GM21619 (cell line): ENCODE data around the gene DDI1.
A peak's percentile ranks its signal among the peaks of the same experiment; 100 is the strongest.

Experiments
- ATAC-seq: cut with Tn5 transposase; IDR thresholded peaks from one replicate; pipeline ENCODE4 v1.9.1; 2021; ENCODE audit not compliant: unreplicated experiment

Gene DDI1

DNA sequence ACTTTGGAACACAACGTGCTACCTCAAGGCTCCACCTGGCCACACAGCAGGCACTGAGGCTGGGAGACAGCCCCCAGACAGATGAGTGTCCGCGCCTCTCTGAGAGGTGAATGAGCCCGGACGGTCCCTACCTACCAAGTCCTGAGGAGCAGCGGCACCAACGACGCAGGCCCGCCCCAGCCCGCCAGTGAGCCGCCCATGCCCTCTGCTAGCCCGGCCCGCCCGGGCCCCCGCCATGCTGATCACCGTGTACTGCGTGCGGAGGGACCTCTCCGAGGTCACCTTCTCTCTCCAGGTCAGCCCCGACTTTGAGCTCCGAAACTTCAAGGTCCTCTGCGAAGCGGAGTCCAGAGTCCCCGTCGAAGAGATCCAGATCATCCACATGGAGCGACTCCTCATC is at the start of gene DDI1:
Gene DDI1 (plus strand): TSS at position 53 of the 400 bp plus-strand sequence. CDS start 183 bp downstream, at position 236.
- no peak for ATAC-seq

- no peak for ATAC-seq
These were observed 48.5 kb upstream of the DDI1 start for GRCh38 chr11:103987629-103988594.

GRCh38 chr11:103988595-103988969 is 47.9 kb upstream of the DDI1 start:
- no peak for ATAC-seq

DNA sequence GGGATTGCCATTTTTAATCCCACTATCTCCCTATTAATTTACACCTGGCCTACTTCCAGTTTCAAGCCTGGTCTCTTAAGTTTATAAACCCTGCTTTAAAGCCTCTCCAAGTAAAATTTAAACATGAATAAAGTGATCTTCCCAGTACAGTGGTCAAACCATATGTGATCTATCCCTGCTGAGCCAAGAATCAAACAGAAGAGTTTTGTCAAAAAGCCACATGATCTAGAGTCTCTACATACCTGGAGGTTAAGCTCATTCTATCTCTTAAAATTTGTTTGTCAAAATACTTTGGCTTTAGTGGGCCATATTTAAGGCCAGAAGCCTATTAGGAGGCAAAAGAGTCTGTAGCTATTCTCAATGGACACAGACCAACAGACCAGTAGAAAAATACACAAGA is 42.9 kb upstream of the DDI1 start:
- no peak for ATAC-seq

DNA sequence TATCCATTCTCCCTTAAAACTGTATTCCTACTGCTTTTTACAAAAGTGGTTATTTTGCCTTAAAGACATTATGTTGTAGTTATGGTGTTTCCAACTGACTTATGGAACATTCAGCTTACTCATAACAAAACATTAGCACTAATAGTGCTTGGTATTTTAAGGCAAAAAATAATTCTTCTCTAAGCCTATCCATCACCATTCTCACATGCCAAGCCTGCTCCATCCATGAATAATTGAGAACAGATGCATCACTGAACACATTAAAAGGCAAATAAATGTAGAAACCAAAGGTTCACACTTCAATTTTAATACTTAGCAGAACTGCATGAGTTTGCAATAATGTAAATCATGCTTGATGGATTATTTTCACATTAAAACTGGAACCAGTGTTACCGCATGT is 42.3 kb upstream of the DDI1 start:
- no peak for ATAC-seq

GRCh38 chr11:103994518-103994917 is 41.9 kb upstream of the DDI1 start:
- no peak for ATAC-seq

- ATAC-seq: no peak
These were observed 40.5 kb upstream of the DDI1 start for GRCh38 chr11:103995896-103996295.

DNA sequence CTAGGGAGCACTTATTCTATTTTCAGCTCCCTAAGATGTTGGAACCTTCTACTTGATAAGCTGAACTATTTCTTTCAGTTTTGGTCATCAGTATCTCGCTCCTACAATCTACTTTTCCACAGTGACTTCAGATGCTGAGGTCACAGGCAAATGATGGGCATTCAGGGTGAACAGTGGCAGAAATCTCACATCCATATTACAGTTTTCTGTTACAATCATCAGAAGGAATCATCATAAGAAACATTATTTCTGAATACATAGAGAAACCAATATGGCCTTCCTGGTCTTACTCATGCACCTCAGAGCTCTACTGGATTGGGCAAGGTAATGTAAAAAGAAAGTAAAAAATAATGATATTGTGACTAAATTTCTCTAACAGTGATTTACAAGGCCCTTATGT is 39.4 kb upstream of the DDI1 start:
- peak; percentile 70 for ATAC-seq

DNA sequence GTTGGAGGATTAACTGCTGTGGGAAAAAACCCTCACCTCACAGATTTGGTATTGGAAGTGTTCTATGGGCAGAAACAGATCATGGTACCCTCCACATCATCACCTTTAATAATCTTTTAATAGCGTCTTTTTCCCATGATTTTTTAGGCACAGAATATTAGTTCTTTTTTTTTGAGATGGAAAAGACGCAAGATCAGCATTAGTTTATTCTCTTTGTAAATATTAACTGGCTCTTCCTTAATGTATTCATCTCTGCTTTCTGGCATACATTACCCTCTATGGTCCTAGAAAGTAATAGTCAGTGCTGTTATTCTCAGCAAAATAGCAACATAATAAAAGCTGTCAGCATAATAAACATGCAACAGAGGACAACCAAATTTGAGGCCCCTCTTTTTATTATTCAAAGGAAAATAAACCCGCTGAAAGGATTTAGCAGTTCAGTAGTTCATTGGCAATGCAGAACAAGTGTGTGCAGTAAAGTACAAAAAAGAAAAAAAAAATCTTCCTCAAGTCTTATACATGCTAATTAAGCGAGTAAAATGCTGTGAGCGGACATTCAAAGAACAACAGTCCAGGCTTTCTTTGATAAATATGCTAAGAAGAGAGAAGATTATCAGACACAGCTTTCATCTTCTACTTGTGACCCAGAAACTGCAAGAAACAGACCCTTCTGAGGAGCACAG is 37.5 kb upstream of the DDI1 start:
- no peak for ATAC-seq

GRCh38 chr11:104000798-104001197 is 35.6 kb upstream of the DDI1 start:
- ATAC-seq: no peak

GRCh38 chr11:104001561-104002056 is 34.8 kb upstream of the DDI1 start:
- no peak for ATAC-seq

DNA sequence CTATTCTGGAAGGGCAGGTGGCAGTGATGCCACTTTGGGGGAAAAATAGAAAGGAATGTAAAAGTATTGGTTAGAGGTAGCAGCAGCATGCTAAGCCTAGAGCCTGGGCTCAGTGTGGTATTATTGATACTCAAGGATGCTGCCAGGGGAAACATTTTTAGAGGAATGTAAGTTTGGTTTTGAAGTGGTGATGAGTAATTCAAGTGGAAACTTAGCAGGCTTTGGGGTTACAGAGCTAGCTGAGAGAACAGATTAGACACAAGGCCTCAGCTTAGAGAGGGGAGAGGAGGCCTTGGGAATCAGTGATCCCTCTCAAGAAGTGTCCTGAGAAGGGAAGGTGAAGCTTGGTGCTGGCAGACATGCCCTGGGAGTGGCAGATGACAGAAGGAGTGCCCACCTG is 32.9 kb upstream of the DDI1 start:
- no peak for ATAC-seq

DNA sequence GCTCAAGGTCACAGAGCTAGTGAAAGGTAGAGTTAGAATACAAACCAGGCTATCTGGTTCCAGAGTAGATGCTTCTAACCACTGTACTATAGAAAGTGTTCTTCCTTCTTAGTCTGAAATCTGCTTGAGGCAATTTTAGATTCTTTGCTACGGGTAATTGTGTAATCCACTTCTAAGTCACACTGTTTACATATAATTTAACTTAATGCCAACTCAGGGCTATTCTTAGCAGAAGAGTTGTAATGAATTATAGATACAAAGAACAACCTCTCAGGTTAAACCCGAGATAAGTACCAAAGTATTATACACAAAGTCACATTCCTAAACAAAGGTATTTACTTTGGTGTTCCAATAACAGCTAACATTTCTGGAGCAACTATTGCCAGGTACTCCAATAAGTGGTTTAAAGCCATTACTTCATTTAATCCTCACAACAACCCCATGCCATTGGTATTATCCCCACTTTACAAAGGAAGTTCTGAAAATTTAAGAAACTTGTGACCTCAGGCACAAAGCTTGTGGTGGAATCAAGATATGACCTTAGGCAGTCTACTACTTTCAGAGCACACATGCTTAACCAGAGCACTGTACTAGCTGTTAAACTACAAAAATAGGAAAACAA is 31.1 kb upstream of the DDI1 start:
- ATAC-seq: no peak

- no peak for ATAC-seq
These were observed 26.7 kb upstream of the DDI1 start for GRCh38 chr11:104009744-104010143.

GRCh38 chr11:104011044-104011443 is 25.4 kb upstream of the DDI1 start:
- ATAC-seq: no peak

DNA sequence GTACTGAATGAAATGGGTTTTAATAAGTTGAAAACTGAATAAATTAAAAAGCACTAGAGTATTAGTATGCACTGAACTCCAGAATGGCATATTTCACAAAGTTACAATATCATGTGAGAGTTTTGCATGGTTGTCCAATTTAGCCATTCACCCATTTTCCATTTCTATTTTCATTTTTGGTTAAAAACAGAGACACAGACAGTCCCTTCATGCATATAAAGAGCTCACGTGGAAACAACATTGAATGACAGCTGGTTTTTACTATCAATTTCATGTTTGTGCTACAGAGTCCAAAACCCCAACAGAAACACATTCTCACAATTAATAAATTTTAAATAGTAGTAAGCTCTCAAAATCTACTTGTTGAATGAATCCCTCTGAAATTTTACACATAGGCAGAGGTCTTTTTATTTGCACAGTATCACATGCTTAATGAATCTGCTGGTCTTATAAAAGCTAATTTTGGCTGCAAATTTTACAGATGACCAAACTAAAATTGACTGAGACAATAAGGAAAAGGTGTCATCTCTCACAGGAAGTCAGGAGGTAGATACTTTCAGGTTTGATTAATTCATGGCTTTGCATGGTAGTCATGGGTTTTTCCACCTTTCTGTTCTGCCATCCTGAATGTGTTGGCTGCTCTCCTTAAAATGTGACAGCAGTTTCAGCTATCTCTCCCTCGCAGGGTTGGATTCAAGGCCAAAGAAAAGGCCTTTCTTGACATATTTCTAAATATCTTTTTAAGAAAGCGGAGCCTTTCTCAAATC is 20.6 kb upstream of the DDI1 start:
- ATAC-seq: peak; percentile 92

GRCh38 chr11:104024572-104024971 is 11.9 kb upstream of the DDI1 start:
- no peak for ATAC-seq

DNA sequence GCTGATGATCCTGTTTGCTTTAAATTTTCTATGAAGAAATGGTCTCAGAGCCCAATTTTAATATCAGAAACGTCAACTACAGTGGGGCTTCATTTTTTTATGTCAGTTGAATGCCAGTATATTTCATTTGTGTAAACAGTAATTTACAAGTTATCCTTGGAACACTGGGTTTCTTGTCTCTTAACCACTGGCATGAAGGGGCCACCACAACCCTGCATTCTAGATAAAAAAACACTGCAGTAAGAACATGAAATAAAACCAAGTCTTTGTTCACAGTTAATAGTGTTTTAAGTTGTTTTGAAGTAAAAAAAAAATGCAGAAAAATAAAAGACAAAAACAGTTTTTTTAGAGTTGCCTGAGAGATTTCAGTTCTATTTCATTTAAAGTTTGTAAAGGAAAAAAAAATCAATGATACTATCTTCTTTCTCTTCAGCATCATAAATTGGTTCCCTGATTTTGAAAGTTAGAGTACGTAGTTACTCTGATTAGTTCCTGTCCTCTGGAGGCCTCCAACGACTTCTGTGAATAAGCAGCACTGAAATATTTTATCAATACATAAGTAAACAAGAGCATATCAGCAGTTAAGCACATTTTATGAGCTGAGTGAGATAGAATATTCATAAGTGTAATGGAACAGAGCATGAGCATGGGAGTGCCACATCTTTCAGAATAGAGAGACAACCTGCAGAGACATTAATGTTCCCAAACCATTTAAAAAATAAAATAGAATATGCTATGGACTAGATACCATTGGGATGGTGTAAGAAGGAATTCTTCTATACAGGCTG is 7.8 kb upstream of the DDI1 start:
- ATAC-seq: no peak

DNA sequence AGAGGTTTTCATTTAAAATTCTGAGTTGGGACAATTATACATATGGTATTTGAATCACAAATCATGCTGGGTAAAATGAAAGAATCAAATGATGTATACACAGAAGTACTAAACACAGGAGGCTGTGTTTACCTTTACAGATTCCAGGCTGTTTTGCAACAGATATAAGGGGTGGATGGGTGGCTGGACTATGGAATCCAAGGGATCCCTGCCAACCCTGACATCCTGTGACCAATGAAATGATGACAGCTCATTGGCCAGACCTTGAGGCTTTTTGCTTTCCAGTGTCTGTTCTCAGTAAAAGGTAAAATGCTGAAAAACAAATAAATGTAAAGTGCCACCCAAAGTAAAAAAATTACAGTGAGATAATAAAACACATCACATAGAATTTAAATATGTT is 3.3 kb upstream of the DDI1 start:
- ATAC-seq: no peak

DNA sequence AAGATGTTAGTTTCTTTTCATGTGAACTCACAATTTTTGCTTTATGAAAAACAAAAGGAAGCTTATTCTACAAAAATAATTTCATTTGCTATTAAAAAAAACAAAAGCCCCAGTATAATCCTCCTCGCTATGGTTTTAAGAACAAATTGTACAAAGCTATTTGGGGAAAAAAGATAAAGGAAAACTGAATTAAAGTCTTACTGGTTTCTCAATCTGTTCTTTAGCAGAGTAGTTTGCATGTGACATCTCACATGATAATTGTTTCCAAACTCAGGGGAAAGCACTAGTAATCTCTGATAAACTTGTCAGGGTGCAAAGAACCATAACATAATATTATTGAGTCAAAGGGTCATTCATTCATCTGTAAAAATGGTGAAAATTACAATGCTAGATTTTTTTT is 2.9 kb upstream of the DDI1 start:
- no peak for ATAC-seq
